Measurements from ENCODE around the gene ULK3. TPM values are rescaled to one million over a fixed set of nuclear protein-coding genes. Genes with fewer than 3 reads are reported as not detected.

Gene ULK3
- total RNA-seq, 1 experiment from 2014 or later = 19.7 TPM

DNA sequence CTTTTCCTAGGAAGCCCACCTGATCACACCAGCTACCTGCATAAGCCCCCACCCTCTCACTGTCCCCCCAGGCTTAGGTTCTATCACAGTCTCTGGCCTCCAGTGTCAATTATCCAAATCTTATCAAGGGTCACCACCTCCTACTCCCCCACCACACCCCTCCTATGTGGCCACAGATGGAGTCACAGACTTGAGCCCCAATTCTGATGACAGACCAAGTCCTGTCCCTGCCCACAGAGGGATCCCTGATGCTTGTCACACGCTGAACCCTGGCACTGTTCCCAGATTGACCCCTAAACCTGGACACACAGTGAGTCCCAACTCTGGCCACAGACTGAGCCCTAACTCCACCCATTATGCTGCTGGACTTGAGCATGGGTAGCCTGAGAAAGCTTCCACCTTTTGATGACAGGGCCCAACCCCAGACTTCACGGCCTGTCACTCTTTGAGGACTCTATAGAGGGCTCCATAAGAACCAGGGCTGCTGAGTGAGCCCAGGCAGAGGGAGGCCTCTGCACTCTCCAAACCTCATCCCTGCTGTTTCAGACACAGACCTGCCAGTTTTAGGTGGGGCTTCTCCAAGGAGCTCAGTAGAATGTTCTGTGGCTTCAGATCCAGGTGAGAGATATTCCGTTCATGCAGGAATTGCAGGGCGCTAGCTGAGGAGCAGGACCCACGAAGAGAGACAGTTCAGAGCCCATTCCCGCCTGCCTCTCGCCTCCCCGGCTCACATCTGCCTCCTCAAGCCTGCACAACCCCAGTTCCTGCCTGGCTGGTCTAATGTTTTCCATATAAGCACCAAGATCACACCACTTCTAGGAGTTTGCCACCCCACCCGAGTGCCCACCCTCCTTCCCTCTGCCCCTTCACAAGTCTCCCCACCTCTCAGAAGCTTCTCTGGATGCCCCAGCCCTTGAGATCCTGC is 1.8 kb downstream of the ULK3 start:
- DNase-seq (ENCODE audit: low spot score) = no peak

DNA sequence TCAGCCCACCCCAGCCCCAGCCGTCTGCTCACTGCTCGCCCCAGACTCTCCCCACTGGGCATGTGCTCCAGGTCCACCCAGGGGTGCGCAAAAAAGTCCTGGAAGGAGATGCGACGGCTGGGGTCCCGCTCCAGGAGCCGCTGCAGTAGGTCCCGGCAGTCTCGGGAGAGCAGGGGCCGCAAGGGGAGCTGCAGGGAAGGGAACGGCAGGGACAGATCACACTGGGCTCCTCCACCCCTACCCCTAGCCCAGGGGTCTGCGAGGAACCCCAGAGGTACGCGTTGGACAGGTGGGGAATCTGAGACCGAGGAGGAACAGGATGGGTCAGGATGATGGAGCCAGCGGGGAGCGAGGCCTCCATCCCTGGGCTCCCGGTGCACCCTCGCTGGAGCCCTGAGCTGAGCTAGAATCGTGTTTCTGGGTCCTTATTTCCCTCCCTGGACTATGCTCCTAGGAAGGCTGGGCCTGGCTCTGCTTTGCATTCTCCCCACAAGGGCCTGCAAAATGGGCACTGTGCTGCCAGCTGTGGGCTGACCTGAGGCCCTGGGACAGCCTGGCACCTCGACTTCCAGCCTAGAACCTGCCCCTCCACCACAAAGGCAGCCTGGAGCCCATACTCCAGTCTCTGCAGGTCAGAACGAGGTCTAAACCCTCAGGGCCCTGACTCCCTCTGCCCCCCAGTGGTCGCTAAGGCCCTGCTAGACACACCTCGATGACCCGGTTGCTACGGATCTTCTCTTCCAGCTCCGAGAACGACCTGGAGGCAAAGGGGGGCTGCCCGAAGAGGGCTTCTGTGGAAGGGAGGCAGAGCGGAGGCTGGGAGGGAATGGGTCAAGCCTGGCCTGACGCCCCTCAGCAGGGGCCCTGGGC is 3.2 kb downstream of the ULK3 start:
- no peak for DNase-seq (ENCODE audit: low spot score)

DNA sequence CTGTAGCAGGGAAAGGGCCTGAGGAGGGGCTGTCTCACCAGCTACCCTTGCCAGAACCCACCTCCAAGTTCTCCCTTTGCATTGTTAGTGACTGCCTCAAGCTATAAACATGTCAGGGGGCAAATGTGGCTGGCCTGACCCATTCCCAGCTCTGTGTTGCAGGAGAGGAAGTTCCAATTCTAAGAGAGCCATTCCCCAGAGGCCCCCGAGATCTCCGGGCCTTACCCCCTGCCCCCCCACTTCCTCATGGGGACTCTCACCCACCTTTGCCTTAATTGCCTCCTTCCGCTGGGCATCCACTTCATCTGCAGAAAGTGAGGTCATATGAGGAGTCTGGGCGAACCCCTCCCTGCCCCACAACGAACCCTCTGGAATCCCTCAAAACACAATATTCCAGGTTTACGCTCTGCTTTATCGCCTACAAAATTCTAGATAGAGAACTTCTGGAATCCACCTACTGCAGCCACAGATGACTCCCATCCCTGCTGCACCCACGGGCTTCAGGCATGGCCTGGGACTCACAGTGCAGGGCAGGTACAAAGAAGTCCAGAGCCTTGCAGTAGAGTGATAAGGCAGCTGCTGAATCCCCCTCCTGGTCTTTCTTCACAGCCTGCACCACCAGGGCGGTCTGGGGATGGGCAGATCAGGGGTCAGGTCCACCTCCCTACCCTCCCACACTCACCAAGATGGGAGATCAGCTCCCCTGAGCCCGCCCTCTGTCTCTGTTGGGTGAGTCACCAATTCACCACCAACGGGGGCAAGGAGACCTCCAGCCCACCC is 4.0 kb downstream of the ULK3 start:
- no peak for DNase-seq (ENCODE audit: low spot score)

DNA sequence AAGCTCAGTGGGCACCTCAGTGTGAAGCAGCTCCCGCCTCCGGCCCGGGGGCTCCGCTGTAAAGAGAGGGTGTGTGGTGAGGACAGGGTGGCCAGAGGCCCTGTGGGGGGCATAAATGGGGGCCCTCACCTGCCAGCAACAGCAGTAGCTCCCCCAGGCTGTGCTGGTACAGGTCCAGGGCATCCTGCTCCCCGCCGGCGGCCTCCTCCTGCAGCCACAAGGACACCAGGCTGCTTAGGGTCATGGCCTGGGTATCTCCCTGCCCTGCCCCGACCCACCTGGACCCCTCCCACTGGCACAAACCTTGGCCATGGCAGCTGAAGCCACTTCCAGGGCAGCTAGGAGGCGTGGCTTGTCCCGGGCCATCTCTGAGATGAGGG is 4.8 kb downstream of the ULK3 start:
- no peak for DNase-seq (ENCODE audit: low spot score)

DNA sequence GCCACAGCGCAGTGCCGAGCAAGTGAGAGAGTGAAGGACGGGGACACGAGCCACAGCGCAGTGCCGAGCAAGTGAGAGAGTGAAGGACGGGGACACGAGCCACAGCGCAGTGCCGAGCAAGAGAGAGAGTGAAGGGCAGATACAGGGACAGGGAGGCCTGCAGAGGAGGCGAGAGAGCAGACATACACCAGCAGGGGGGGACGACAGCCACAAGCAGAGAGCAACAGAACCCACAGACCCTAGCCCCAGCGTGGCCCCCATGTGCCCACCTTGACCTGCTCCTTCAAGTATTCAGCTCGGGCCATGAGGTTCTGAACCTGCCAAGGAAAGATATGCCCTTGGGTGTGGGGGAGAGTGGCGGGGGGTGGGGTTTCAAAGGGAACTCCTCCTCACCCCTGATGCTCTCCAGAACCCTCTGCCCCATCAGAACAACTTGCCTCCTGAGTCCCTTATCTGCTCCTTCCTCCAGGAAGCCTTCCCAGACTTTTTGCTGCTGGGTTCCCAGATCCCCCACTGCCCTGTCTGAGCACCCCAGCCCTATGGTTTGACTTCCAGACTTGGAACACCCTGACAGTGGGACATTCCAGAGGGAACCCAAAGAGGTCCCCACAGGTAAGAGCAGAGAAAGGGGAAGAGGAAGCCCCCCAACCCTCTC is 5.3 kb downstream of the ULK3 start:
- DNase-seq (ENCODE audit: low spot score) = no peak

DNA sequence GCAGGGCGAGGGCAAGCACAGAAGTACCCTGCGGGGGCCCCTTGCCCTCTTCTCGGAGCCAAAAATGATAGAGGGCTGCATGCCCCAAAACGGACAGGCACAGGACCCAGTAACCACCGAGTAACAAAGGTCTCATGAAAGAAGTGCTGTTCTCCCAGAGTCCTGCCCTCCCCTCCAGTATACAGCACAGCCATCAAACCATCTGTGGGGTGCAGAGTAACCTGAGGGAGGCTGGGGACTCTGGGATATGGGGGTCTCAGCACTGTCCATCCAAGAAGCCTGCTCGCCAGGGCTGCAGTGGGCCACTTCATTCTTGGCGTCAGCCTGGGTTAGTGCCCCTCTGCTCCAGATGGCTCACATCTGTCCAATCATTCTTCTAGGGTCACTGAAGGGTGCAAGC is 6.1 kb downstream of the ULK3 start:
- no peak for DNase-seq (ENCODE audit: low spot score)

DNA sequence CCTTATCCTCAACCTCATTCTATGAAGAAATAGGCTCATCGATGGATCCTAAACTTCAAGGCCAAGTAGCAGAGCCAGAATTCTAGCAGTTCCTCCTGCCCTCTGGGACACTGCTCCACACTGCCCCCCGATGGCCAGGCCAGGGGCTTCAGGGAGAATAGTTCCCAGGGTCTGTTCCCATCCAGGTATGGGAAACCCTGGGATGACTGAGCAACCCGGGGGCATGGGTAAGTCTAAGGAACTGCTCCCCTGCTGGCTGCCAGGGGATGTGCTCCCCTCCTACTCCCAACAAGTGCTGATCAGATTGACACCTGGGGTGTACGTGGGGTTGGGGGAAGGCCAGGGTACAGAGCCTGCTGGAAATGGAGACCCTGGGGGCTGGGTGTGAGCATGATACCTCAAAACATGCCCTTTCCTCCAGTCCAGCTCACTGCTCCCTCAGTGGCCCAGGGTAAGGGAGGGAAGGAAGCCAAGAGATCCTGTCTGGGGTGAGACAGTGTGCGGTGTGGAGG is 7.6 kb downstream of the ULK3 start:
- DNase-seq (ENCODE audit: low spot score) = peak; percentile 62

DNA sequence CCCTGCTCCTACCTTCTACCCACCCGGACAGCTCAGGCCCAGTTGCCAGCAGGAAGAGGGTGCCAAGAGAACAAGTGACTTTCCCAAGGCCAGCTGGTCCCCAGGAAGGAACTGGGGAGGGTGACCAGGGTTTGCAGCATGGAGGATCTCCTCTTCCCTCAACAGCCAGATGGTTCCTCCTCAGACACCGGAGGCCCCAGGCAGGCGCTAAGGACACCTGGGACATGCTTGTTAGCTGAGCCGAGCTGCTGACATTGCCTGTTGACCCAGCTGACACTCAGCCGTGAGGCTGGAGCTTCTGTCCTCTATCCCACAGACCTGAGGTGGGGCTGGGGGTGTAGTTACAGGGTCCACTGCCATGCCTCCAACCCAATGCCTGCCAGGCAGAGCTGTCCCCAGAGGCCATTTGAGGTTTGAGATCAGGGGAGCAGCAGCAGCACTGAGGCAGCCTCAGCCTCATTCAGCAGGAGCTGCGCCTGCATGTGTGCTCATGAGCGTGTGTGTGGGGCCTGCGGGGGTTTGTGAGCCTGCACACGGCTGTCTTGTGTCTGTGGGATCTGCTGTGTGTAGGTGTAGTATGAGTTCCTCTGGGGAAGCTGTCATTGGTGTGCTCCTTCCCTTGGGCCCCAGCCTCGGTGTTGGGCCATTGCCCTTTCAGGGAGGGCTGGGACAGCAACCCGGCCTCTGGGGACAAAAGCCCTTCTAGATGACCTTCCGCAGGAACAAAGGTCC is 9.4 kb downstream of the ULK3 start:
- DNase-seq (ENCODE audit: low spot score) = no peak

DNA sequence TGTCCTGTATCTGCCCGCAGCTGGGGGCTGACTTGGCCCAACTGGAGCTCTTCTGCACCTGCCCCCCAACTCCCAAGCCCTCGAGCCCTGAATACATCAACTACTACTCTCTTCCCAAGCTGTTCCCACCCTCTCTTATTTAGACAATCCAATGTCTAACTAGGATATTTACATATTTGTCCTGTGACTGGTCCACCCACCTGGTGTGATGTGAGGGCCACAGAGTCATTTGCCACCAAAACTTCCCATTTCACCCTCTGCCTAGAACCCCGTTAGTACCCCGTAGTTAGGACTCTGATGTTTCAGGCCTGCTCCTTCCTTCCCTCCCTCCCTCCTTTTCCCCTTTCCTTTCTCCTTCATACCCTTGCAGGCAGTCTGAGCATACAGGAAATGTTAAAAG is 10.1 kb downstream of the ULK3 start:
- DNase-seq (ENCODE audit: low spot score) = no peak

DNA sequence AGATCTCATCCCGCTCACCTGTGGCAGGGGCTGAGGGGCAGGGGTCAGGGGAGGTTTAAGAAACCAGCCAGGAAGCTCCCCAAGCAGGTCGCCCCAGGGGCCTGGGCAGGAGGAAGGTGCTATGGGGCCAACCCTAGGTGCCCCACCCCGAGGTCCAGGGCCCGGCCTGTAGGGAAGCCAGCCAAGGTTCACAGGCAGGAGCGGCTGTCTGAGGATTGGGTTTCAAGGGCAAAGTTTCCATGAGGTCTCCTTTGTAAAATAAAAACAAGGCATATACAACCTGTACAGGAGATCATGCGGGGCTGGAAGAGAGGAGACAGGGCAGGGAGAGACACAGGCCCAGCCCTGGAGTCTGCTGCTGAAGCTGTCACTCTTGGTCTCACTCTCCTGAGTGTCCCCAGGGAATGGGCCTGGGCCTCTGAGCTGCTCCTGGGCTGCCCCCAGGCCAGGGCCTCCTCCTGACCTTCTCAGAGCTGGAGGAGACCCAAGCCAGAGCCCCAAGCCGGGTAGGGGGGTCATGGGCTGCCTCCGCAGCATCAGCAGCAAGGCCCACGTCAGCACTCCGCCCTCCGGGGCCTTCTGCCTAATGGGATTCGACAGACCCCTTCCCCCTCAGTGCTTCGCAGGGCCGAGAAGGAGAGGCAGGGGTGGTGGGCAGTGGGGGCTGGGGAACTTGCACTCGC is 11.0 kb downstream of the ULK3 start:
- DNase-seq (ENCODE audit: low spot score) = no peak

DNA sequence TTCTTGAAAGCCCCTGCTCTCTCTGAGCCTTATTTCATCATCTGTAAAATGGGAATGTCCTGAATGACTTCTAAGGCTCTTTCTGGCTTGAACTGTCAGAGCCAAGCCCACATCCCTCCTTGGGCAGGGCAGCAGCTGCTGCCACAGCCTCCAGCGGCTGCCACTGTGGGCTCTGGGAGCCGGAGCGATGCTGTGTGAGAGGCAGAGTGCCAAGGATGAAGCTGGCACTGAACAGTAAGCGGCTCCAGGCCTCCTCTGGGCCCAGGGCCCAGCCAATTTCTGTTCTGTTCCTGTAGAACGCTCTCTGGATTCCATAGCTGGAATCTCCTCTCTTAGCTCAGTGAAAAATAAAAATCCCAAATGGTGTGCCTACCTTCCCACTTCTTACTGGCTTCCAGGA is 12.1 kb downstream of the ULK3 start:
- no peak for DNase-seq (ENCODE audit: low spot score)

DNA sequence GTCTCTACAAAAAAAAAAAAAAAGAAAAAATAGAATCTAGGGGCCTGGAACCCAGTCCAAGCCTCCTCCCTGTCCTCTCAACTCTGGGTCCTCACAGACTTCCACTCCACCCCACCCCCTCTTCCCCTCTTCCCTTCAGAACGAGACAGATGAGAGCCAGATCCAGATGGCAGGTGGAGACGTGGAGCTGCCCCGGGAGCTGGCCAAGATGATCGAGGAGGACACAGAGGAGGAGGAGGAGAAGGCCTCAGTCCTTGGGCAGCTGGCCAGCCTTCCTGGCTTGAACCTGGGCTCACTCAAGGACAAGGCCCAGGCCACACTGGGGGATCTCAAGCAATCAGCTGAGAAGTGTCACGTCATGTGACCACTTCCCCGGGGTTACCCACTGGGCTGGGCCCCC is 13.0 kb downstream of the ULK3 start:
- DNase-seq (ENCODE audit: low spot score) = no peak

DNA sequence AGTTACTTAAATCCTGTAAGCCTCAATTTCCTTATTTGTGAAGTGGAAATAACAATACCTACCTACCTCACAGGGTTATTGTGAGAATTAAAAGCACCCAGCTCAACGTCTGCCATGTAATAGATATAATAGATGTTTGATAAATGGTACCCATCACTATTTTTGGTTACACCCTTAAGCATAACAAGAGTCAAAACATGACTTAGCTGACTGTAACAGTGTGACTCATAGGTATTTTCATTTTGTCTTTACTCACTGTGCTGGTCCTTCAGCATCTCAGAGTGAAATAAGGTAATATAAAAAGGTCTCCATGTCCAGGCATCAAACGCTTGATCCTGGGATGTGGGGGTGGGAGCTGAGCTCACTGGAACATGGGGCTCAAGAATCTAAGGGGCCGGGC is 13.5 kb downstream of the ULK3 start:
- DNase-seq (ENCODE audit: low spot score) = no peak

DNA sequence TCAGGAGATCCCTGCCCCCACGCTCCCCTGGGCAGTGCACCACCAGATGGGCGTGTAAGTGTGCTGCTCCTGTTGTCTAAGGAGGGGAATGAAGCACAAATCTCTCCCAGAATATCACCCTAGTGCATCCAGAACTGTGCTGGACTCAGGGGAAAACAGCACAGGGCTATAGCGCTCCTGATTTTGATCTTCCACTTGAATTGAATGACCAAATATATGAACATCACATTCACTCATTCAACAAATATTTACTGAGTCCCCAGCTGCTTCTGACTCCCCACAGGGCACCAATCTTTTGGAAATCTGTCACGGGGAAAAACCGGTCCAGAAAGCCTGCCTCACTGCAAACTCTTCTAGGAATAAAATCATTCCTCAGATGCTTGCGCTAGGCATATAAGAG is 14.1 kb downstream of the ULK3 start:
- no peak for DNase-seq (ENCODE audit: low spot score)

DNA sequence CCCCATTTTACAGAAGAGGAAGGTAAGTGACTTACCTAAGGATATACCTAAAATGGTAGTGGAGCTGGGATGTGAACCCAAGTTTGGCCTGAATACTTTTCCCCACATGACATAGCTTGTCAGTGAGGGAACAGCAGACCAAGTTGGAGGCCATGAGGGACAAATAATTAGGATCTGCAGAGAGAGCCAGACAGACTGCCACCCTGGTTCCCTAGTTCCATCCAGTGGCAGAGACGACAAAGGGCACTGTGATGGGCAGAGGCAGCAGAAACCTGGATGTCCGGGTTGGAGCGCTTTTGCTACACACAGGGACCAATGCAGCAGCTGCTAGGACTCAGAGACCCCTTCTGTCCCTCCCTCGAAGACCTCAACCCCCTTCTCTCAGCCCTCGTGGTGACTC is 15.3 kb downstream of the ULK3 start:
- no peak for DNase-seq (ENCODE audit: low spot score)

DNA sequence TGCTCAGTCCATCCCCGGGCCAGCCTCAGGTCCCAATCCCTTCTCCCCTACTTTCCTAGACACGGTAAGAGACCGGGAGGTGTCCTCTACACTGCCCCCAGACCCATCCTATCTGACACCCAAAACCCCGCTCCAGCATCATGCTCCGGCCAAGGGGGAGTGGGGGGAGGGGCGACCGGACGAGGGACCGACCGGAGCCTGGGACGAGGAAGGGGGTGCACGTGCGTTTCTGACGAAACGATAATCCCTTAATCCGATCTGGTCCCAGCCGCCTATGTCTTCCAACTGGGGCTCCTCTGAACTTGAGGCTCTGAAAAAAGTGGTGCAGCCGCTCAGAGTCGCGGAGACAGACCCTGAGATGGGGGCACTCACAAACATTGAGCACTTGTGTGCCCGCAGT is 16.0 kb downstream of the ULK3 start:
- DNase-seq (ENCODE audit: low spot score) = no peak

DNA sequence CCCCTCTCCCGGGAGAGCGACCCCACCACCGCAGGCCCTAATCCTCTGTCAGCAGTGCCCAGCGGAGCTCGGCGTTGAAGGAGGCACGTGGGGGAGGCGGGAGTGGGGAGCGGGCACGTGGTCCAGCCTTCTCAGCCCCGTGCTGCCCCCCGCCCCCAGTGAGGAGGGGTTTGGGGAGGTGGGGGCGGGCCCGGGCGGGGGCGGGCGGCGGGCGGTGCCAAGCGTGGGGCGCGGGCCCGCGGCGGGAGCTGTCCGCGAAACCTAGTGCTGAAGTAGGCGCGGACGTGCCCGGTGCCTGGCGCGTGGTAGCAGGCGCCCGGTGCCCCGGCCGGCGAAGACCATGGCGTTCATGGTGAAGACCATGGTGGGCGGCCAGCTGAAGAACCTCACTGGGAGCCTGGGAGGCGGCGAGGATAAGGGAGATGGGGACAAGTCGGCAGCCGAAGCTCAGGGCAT is 16.6 kb downstream of the ULK3 start, which contains the start of gene CPLX3:
CPLX3 (plus strand) TSS at position 264 of the 456 bp plus-strand sequence; CDS start at position 341, 77 bp downstream.
- DNase-seq (ENCODE audit: low spot score) = no peak

DNA sequence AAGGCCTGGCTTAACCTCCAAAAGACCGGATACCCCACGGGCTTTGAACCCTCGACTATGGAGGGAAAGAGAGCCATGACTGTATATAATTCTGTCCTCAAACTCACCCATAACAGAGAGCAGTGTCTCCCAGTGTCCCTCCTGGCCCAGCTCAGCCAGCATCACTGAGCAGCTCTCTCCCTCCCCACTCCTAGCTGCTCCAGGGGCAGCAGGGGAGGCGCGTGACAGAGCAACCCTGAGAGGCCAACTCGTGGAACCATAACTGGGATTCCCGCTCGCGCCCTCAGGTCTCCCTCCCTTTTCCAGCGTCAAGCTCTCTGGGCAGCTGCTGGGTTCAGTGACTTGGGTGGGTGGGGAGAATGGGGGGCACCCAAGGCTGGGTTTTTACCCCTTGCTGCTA is 17.1 kb downstream of the ULK3 start:
- DNase-seq (ENCODE audit: low spot score) = no peak

DNA sequence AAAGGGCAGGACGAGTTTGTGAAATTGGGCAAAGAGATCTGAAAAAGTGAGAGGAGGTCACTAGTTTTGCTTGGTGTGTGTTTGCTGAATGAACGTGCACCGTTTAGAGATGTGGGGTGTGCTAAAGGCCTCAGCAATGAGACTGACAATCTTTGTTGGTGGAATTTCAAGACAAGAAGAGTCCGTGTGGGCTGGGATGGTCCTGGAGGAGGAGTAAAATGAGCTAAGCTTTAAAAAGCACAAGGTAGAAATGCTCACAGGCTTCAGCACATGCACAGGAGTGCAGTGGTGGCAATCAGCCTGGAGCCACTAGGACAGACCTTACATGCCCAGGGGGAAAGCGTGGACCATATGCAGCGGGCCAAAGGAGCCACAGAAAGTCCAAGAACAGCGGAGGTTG is 18.0 kb downstream of the ULK3 start:
- DNase-seq (ENCODE audit: low spot score) = no peak

DNA sequence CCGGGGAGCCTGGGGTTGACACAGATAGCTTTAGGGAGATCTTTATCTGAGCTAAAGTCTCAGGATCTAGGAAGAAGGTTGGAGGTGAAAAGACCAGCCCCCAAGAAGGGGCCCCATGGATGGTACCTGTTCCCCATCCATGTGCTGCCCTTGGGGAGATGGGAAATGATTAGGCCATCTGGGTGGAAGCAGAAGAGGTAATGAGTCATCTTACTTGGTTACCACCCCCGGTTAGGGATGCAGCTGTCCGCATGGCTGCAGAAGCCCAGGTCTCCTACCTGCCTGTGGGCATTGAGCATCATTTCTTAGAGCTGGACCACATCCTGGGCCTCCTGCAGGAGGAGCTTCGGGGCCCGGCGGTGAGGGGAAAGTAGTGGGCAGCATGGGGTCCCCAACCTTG is 19.6 kb downstream of the ULK3 start:
- no peak for DNase-seq (ENCODE audit: low spot score)
